Measurements from ENCODE around the gene BEX4. TPM values are rescaled to one million over a fixed set of nuclear protein-coding genes. Genes with fewer than 3 reads are reported as not detected.

Gene BEX4
- total and polyA plus RNA-seq, 9 of the 15 experiments (the other 6 are each of a cell fraction or from before 2014, with no cell fraction given), result 74.6 to 399 (median 154) TPM

DNA sequence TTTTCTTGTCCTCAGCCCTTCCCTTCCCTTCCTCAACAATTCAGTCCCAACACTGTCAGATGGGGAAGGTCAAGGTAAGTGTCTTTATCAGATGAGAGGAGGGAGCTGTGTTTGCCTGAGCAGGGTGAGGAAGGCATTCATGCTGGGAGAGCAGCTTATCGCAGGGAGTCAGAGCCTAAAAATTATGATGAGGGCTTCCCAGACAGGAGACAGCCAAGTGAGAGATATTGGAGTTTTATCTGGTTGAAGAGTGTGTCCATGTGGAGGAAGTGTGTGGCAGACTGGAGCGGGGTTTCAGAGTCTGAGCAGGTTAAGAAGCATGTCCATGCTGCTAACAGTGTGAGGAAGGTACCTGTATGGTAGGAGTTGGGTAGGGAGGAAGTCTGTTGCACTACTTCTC lies 18.4 kb downstream of the BEX4 start (continued):
- TF ChIP-seq, protein P1, sequence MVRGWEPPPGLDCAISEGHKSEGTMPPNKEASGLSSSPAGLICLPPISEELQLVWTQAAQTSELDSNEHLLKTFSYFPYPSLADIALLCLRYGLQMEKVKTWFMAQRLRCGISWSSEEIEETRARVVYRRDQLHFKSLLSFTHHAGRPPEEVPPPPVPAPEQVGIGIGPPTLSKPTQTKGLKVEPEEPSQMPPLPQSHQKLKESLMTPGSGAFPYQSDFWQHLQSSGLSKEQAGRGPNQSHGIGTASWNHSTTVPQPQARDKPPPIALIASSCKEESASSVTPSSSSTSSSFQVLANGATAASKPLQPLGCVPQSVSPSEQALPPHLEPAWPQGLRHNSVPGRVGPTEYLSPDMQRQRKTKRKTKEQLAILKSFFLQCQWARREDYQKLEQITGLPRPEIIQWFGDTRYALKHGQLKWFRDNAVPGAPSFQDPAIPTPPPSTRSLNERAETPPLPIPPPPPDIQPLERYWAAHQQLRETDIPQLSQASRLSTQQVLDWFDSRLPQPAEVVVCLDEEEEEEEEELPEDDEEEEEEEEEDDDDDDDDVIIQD (CRISPR knock-in tag; IDR thresholded peaks at IDR 0.05), result no peak
- TF ChIP-seq EP400 (IDR thresholded peaks at IDR 0.05) (peak; percentile 35; the same call in 1 of the 2 replicates), FUS (optimal IDR thresholded peaks at IDR 0.05; ENCODE audit: low read depth, low read length) (no peak), POLR2H (tag; IDR thresholded peaks at IDR 0.05; ENCODE audit: low read depth) (no peak), ARID1B (IDR thresholded peaks at IDR 0.05) (peak; percentile 95), TAF15 (IDR thresholded peaks at IDR 0.05; ENCODE audit: low read depth, low read length) (no peak), BRD9 (IDR thresholded peaks at IDR 0.05; ENCODE audit: low read depth, partially characterized antibody) (no peak), NELFE (IDR thresholded peaks at IDR 0.05; ENCODE audit: insufficient read depth, insufficient read length) (no peak), IRF2 (CRISPR knock-in tag; IDR thresholded peaks at IDR 0.05) (no peak)
- TF ChIP-seq, protein P2, sequence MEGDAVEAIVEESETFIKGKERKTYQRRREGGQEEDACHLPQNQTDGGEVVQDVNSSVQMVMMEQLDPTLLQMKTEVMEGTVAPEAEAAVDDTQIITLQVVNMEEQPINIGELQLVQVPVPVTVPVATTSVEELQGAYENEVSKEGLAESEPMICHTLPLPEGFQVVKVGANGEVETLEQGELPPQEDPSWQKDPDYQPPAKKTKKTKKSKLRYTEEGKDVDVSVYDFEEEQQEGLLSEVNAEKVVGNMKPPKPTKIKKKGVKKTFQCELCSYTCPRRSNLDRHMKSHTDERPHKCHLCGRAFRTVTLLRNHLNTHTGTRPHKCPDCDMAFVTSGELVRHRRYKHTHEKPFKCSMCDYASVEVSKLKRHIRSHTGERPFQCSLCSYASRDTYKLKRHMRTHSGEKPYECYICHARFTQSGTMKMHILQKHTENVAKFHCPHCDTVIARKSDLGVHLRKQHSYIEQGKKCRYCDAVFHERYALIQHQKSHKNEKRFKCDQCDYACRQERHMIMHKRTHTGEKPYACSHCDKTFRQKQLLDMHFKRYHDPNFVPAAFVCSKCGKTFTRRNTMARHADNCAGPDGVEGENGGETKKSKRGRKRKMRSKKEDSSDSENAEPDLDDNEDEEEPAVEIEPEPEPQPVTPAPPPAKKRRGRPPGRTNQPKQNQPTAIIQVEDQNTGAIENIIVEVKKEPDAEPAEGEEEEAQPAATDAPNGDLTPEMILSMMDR (IDR thresholded peaks at IDR 0.05 in 2 of 3, conservative IDR thresholded peaks at IDR 0.05 in 1 of 3; ENCODE audit: insufficient read depth in 2 of 3, low read depth in 1 of 3, low read length in 3 of 3), result no peak
- TF ChIP-seq, protein P3, sequence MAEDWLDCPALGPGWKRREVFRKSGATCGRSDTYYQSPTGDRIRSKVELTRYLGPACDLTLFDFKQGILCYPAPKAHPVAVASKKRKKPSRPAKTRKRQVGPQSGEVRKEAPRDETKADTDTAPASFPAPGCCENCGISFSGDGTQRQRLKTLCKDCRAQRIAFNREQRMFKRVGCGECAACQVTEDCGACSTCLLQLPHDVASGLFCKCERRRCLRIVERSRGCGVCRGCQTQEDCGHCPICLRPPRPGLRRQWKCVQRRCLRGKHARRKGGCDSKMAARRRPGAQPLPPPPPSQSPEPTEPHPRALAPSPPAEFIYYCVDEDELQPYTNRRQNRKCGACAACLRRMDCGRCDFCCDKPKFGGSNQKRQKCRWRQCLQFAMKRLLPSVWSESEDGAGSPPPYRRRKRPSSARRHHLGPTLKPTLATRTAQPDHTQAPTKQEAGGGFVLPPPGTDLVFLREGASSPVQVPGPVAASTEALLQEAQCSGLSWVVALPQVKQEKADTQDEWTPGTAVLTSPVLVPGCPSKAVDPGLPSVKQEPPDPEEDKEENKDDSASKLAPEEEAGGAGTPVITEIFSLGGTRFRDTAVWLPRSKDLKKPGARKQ (CRISPR knock-in tag; IDR thresholded peaks at IDR 0.05), result no peak
- TF ChIP-seq, protein P4, sequence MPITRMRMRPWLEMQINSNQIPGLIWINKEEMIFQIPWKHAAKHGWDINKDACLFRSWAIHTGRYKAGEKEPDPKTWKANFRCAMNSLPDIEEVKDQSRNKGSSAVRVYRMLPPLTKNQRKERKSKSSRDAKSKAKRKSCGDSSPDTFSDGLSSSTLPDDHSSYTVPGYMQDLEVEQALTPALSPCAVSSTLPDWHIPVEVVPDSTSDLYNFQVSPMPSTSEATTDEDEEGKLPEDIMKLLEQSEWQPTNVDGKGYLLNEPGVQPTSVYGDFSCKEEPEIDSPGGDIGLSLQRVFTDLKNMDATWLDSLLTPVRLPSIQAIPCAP (CRISPR knock-in tag; IDR thresholded peaks at IDR 0.05; ENCODE audit: borderline replicate concordance), result no peak
- TF ChIP-seq, protein P5, sequence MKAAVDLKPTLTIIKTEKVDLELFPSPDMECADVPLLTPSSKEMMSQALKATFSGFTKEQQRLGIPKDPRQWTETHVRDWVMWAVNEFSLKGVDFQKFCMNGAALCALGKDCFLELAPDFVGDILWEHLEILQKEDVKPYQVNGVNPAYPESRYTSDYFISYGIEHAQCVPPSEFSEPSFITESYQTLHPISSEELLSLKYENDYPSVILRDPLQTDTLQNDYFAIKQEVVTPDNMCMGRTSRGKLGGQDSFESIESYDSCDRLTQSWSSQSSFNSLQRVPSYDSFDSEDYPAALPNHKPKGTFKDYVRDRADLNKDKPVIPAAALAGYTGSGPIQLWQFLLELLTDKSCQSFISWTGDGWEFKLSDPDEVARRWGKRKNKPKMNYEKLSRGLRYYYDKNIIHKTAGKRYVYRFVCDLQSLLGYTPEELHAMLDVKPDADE (conservative IDR thresholded peaks at IDR 0.05; ENCODE audit: control insufficient read depth, low read depth, low read length), result no peak
- TF ChIP-seq, protein P6, sequence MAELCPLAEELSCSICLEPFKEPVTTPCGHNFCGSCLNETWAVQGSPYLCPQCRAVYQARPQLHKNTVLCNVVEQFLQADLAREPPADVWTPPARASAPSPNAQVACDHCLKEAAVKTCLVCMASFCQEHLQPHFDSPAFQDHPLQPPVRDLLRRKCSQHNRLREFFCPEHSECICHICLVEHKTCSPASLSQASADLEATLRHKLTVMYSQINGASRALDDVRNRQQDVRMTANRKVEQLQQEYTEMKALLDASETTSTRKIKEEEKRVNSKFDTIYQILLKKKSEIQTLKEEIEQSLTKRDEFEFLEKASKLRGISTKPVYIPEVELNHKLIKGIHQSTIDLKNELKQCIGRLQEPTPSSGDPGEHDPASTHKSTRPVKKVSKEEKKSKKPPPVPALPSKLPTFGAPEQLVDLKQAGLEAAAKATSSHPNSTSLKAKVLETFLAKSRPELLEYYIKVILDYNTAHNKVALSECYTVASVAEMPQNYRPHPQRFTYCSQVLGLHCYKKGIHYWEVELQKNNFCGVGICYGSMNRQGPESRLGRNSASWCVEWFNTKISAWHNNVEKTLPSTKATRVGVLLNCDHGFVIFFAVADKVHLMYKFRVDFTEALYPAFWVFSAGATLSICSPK (IDR thresholded peaks at IDR 0.05; ENCODE audit: borderline replicate concordance), result no peak
- TF ChIP-seq, protein P7, sequence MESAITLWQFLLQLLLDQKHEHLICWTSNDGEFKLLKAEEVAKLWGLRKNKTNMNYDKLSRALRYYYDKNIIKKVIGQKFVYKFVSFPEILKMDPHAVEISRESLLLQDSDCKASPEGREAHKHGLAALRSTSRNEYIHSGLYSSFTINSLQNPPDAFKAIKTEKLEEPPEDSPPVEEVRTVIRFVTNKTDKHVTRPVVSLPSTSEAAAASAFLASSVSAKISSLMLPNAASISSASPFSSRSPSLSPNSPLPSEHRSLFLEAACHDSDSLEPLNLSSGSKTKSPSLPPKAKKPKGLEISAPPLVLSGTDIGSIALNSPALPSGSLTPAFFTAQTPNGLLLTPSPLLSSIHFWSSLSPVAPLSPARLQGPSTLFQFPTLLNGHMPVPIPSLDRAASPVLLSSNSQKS (CRISPR knock-in tag; IDR thresholded peaks at IDR 0.05), result no peak

All from K562 (cell line).